Measurements from ENCODE around the gene TOLLIP.
"Not testable (repeated sequence)": the region's sequence is repeated elsewhere in the genome, so short reads cannot be mapped to it uniquely, and the experiment has no call there.

Gene TOLLIP

DNA sequence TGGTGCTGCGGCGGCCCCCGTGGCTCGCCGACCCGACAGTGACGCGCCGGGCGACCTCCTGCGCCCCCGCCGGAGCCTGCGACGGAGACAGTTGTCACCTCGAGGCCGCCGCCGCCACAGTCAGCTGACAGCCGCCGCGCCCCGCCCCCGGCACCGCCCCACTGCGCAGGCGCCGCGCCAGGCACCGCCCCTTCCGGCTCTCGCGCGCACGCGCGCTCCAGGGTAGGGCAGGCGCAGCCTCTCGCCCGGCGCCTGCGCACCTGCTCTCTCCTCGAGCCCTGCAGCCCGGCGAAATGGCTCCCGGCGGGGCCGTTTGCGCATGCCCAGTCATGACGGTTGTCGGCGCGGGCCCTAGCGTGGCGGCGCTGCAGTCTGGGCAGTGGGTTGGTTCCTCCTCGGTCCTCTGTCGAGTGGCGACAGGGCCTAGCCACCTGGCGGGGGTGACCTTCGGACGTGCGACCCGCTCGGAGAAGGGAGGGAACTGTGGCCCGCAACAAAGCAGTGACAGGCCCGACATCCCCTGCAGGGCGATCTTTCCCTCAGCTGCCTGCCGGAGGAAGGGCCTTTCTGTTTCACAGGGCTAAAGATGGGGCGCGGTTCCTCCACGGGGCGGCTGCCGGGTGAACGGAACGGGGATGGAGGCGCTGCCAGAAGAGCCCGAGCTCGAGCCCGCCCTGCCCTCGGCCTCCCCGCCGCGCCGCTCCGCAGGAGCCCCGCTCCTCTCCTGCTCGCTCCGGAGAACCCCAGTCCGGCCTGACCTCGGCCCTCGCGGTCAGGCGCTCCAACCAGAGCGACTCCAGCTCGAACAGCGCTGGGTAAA, at the start of gene TOLLIP:
Gene TOLLIP, minus strand, starts transcription at position 135 of the 820 bp plus-strand sequence. Its CDS starts 134 bp downstream, at position 1.
- peak; percentile 97 to 98 (median 98) for DNase-seq

DNA sequence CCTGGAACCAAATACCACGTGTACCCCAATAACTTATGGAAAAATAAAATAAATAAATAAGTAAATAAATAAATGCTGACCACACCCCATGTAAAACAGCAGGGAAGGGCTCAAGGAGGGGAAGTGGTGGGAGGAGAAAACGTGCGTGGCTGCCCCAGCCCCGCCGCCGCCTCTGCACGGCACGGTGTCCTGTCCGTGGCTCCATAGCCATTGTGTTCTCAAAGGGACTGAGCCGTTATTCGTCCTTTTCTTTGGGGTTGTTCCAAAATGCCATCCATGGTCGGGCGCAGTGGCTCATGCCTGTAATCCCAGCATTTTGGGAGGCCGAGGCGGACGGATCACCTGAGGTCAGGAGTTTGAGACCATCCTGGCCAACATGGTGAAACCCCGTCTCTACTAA, 49.5 kb upstream of the TOLLIP start:
- DNase-seq = not testable (repeated sequence)

- no peak for DNase-seq
Observed at GRCh38 chr11:1358286-1358685, 48.9 kb upstream of the TOLLIP start.

DNA sequence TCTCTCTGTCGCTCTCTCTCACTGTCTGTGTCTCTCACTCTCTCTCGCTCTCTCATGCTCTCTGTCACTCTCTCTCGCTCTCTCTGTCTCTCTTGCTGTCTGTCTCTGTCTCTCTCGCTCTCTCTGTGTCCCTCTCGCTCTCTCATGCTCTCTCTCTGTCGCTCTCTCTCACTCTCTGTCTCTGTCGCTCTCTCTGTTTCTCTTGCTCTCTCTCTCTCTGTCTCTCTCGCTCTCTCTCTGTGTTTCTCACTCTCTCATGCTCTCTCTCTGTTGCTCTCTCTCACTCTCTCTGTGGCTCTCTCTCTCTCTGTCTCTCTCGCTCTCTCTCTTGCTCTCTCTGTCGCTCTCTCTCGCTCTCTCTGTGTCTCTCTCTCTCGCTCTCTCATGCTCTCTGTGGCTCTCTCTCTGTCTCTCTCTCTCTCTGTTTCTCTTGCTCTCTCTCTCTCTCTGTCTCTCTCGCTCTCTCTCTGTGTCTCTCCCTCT, 47.1 kb upstream of the TOLLIP start:
- DNase-seq = no peak

- no peak for DNase-seq
Observed at GRCh38 chr11:1356007-1356435, 46.6 kb upstream of the TOLLIP start.

GRCh38 chr11:1354125-1354938, 44.9 kb upstream of the TOLLIP start:
- DNase-seq = no peak

DNA sequence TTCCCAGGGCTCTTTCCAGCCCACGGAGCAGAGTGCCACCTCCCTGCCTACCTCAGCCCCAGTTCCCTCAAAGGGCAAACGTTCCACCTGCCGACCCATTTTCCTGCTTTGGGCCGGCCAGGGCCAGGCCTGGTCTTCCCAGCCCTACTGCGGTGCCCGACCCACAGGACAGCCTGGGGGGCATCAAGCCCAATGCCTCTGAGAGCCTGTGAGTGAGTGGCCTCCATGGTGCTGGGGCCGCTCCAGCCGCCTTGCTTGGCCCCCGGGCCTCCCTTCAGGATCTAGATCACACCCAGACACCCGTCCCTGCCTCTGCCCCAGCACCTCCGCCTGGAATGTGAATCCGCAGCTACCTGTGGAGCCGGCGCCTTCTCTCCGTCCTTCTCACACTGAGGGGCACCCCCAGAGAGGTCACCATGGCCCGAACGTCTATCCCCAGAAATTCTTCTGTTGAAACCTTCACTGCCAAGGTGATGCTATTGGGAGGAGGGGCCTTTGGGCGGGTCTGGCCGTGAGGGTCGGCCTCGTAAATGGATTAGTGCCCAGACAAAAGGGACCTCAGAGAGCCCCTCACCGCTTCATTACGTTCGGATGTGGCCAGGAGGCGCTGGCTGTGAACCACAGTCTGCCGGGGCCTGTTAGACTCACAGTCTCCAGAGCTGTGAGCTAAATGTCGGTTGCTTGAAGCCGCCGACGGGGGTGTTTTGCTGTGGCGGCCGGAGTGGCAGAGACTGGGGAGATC, 44.1 kb upstream of the TOLLIP start:
- DNase-seq = no peak

DNA sequence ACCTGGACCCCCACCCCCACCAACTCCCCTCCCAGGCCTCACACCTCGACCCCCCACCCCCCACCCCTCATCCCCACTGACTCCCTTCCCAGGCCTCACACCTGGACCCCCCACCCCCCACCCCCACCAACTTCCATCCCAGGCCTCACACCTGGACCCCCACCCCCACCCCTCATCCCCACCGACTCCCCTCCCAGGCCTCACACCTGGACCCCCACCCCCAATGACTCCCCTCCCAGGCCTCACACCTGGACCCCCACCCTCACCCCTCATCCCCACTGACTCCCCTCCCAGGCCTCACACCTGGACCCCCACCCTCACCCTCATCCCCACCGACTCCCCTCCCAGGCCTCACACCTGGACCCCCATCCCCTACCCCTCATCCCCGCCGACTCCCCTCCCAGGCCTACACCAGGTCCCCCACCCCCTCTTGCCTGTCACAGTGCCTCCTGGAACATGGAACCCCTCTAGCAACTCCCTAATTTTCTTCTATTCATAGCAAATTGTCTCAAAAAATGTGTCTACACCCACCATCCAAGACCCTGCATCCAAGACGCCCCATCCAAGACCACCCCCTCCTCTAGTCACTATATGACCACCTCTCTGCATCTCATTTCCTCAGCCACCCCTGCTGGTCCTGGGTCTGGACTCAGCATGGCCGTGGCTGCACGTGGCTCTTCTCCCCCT, 43.4 kb upstream of the TOLLIP start:
- DNase-seq = no peak

DNA sequence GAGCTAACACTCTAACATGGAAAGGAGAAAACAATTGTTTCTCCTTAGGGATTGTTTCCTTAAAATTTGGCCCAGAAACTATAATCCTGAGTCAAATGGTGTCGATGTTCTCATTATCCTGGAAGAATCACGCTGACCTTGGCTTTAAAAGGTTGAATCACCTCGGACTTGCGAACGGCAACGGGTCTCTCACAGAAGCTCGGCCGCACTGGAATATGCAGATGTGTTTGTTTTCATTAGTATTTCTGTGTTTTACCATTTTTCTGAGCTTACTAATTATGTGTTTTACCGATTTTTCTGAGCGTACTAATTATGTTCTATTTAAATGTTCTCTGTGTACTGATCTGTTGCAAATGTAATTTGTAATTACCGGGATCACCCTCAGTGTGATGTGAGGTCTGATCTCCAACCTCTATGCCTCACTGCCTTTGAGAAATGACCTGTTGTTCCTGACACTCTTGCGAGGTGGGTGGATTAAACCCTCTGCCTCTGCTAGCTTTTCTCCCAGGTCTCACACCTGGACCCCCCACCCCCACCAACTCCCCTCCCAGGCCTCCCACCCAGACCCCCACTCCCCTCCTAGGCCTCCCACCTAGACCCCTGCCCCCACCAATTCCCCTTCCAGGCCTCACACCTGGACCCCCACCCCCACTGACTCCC, 42.0 kb upstream of the TOLLIP start:
- DNase-seq = no peak

GRCh38 chr11:1350086-1350725, 40.8 kb upstream of the TOLLIP start:
- DNase-seq = no peak

DNA sequence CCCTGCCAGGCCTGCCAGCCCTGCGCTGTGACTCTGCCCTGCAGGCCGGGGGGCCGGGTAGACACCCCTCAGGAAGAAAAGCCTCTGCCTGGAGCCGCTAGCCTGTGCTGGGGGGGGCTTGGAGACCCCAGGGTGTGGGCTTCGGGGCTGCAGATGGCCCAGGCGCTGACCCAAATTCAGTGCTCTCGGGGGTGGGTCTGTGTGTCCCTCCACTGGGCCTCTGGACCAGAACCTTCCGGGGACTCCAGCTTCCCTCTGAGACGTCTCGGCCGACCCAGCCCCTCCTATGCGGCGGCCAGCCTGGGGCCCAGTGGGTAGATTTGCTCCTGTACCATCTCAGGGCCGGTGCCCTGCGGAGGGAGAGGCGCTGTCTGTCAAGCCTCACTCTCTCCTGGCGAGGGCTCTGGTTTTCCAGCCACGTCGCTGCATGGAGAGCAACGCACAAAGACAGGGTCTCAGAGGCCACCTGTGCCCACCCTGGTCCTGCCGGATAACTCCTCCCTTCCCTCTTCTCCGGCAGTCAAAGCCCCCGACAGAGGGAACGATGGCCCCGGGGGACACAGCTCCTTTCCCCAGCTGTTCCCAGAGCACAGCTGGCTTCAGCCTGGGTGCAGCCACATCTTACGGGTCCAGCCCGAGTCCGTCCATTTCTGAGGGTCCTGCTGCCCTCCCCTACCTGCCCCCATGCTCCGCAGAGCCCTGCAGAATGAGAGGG, 40.1 kb upstream of the TOLLIP start:
- DNase-seq = no peak

GRCh38 chr11:1348796-1349326, 39.4 kb upstream of the TOLLIP start:
- DNase-seq = no peak

GRCh38 chr11:1348146-1348795, 38.8 kb upstream of the TOLLIP start:
- DNase-seq = no peak

- DNase-seq = not testable (repeated sequence)
Observed at GRCh38 chr11:1347411-1347999, 38.1 kb upstream of the TOLLIP start.

DNA sequence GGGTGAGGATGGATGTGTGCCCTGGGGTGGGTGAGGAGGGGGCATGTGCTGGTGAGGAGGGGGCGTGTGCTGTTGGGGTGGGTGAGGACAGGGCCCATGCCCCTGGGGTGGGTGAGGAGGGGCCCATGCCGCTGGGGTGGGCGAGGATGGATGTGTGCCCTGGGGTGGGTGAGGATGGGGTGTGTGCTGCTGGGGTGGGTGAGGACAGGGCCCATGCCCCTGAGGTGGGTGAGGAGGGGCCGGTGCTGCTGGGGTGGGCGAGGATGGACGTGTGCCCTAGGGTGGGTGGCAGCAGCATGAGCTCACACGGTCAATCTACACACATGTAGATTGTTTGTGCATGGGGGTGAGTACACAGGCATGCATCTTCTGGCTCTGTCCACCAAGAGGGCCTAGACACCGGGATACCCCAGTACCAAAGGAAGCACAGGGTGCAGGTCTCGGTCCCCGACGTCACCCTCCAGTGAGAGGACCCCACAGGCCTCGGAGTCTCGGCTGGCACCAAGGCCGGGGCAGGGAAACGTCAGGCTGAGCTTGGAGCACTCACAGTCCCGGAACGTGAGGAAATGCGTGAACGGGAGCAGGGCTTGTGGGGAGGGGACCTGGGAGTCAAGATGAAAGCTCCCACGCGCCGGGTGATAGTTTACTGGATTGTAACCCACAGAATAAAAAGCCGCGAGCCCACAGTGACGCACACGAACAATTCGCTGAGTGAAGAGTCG, 37.4 kb upstream of the TOLLIP start:
- no peak for DNase-seq

- no peak for DNase-seq
Observed at GRCh38 chr11:1345737-1346513, 36.5 kb upstream of the TOLLIP start.

DNA sequence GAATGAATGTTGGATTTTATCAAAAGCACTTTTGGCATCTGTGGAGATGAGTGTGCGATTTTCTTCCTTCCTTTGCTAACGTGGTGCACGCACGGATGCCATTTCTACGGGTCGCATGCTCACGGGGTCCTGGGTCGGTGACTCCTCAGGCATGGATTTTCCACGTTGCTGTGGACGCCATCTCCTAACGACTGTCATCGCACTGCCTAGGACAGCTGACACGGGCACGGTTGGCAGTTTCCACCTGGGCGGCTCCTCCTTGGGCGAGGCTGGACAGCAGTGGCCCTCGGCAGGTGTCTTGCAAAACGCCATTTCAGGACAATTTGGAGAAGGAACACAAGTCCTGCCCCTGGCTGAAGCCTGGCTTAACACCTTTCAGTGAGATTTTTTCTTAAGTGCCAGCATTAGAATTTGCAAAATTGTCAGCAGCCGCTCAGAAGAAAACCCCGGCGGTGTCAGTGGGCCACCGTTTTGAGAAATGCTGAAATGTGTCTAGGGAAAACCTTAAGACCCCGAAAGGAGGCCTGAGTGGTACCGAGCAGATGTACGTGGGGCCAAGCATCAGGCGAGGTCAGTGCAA, 34.7 kb upstream of the TOLLIP start:
- no peak for DNase-seq

All from activated naive CD4-positive, alpha-beta T cell (primary cell).